CD4-positive, alpha-beta T cell treated with Interleukin-17A for 1 hour (primary cell): ENCODE results near the gene FPGS.
A peak's percentile ranks its signal among the peaks of the same experiment; 100 is the strongest.
"Not testable (repeated sequence)": the region's sequence is repeated elsewhere in the genome, so short reads cannot be mapped to it uniquely, and the experiment has no call there.

Experiments used
- DNase-seq: peaks from one replicate; pipeline ENCODE4 v3.0.0-alpha.2; 2020

The FPGS gene

DNA sequence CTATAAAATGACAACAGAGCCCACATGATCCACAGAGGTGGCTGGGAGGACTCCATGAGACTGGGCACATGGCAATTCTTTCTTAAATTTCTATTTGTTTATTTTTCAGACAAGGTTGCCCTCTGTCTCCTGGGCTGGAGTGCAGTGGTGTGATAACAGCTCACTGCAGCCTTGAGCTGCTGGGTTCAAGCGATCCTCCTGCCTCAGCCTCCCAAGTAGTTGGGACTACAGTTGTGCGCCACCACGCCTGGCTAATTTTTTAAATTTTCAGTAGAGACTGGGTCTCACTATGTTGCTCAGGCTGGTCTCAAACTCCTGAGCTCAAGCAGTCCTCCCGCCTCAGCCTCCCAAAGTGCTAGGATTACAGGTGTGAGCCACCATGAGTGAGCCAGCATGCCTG lies 42.9 kb downstream of the FPGS start:
- not testable (repeated sequence) for DNase-seq

DNA sequence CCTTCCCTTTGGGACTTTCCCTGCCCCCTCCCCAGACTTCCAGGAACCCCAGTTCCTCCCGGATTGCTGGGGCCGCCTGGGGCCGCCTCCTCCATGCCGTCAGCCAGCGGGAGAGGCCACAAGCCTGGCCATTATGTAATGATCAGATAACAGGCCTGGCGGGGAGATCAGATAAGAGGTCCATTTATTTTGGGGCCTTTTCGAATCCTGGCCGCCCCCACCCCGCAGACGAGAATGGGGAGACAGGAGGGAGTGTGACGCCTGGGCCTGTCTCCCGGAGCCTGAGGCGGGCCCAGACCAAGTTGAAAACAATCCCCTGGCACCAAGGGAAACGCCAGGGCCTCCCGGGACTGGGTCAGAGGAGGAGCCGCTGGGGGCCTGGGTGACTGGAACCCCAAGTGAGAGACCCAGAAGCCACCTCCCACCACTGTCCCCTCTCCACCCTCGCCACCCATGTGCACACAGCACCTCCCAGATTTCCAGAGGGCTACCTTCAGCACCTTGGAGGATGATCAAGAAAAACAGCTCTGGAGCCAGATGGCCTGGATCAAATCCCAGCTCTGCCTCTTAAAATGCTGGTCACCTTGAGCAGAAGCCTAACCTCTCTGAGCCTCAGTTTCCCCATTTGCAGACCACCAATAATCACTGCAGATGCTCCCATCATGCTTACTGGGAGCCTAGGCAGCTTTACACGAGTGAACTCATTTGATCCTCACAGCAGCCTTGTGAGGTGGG lies 43.9 kb downstream of the FPGS start:
- no peak for DNase-seq

DNA sequence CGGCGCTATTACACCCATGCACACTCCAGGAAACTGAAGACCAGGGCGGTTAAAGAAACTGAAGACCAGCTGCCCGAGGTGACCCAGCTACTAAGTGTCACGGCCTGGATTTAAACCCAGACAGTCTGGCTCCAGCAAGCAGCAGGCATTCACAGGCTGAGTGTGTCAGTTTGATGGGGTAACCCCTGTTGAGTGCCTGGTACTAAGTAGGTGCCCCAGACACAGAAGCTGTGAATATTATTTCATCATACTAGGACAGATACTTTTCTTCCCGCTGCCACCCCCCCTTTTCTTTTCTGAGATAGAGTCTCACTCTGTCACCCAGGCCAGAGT lies 44.5 kb downstream of the FPGS start:
- no peak for DNase-seq

DNA sequence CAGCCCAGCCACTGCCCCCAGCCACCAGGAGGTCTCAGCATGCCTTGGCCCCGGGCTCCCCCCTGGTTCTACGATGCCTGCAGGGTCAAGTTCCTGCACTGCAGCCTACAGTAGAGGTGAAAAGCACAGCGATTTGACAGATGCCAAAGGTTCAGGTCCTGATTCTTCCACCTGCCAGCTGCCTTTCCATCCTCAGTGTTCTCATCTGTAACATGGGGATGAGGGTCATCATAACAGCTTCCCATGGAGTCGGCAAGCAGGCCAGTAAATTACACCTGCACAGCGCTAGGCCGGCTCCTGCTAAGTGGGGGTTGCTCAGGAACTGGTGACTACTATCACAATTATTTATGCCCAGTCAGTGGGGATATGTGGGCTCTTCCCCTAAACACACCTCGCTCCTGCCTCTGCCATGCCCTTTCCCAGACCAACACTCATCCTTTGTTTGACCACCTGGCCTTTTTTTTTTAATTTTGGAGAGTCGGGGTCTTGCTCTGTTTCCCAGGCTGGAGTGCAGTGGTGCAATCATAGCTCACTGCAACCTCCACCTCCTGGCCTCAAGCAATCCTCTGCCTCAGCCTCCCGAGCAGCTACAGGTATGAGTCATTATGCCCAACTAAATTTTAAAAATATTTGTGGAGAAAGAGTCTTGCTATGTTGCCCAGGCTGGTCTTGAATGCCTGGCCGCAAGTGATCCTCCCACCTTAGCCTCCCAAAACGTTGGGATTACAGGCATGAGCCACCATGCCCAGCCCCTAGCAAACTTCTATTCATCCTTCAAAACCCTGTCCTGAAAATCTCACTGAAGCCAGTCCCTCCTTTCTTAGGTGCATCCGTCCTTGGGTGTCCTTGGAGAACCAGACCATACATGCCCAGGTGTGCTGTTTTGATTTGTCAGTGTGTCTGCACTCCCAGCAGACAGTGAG lies 45.4 kb downstream of the FPGS start:
- DNase-seq = no peak

DNA sequence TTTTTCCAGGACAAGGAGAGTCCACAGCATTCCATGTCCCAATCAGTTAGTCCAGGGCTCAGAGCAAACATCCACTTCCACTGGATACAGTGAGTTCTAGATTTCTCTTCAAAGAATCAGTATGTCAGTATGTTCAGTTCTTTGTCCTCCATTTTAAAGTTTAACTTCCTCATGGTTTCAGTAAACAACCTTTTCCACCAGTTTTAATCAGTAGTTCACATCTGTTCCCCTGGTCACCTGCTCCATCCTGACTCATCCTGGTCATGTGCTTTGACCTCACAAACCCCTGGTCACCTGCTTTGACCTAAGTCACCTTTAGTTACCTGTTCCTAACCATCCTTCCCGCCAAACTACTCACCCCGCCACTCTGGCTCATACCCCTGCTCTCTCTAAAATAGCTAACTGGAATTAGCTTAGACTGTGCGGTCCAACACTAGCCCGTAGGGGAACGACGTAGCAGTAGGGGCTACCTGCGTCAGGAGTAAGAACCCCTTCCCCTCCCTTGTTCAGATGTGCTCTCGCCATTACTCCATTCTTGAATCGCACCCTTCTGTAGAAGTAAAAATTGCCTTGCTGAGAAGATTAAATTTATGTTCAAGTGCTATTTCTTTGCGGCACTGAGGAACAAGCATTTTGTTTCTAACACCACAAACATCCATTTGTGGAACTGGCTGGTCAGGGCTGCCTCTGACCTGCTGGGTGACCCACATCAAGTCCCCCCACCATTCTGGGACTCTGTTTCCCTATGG lies 46.2 kb downstream of the FPGS start:
- no peak for DNase-seq

DNA sequence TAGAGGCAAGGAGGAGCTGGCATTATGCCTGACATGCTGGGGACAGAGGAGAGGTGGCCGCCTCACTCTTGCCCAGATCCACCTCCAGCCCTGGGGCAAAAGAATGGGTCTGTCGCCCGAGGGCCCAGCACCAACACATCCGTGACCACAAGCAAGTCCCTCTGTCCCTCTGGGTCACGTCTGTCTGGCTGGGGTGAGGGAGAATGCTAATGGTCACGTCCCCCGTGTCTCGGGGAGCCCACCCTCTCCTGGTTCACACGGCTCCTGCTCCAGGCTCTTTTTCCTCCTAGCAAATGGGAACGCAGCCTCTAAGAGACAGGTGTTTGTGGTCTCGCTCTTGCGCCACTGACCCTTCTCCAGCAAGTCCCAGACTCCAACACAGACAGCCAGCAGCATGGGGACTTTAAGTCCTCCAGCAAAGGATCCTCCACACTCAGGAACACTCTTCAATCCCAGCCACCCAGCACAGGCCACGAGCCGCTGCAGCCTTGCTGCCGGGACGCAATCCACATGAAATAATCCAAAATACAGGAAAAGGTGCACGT lies 47.7 kb downstream of the FPGS start:
- DNase-seq = no peak

DNA sequence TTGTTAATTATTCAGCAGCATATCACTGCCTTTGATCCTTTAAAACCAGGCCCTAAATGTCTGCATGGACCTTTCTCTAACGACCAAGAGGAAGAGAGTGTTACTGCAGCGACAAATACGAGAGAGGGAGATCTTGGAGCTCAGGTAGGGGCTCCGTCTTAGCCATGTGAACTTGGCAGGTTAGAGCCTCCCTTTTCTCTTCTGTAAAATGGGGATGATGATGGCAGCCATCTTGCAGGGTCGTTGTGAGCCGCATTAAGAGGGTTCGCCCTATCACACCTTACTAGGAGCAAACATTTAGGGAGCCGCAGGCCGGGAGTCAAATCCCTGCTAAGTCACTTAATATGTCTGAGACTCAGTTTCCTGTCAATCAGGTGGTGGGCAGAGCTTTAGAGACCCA lies 50.1 kb downstream of the FPGS start:
- DNase-seq = no peak

DNA sequence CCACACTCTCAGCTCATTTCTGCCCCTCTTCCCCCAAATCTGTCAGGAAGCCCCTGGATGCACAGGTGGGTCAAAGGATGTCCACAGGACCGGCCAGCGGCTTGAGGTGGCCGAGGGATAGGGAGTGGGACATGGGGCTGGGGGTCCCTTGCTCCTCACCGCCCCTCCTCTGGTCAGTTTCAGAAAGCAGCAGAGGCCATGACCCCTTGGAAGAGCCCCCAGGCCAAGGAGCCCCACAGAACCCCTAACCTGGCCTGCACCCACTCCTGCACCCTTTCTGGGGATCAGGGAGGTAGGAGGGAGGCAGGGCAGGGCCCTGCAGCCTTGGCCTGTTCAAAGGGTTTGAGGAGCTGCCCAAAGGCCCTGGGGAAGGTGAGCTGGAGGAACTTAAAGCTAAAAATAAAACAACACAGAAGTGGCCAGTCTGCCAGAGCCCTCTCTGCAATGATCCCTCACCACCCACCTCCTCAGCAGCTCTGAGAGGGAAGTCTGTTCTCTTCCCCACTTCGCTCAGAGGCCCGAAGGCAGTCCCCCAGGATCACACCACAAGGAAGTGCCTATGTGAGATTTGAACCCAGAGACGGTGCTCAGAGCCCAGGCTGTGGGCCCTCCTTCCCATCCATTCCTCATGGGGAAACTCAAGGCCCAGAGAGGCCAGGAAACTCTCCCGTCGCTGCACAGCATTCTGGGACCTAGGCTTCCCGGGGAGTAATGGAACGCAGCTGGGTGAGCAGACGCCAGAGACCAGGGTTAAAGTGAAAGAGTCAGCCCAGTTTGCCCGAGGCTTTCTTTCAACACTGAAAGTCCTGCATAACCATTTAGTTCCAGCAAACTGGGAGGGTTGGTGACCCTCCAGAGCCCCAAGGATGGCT lies 50.9 kb downstream of the FPGS start:
- DNase-seq = no peak

DNA sequence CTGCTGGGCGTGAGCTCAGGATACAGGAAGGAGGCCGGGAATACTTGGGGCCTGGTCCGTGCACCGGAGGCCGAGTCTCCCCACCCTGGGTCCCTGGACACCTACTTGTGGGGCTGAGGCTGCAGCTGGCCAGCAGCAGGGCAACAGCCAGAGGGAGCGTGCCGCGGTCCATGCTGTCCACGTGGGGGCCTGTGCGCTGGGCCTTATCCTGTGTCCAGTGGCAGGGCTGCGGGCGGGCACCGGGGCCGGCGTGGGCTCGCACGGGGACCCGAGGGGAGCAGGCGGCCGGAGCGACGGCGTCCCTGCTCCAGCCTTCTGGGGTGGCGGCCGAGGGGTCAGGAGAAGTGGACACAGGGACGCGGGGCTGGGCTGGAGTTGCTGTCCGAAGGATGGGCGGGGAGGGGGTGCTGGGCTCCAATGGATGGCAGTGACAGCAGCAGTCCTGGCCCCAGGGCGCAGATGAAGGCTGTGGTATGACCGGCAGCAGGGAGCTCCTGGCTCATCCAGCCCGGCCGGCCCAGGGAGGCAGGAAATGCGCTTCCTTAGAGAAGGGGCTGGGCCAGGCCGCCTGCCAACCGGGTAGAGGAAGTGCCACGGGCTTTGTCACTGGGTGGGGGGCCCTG lies 51.6 kb downstream of the FPGS start, which contains the start of gene ENG:
Gene ENG, minus strand, starts transcription at position 475 of the 623 bp plus-strand sequence. Its CDS starts 303 bp downstream, at position 172.
- DNase-seq = no peak

DNA sequence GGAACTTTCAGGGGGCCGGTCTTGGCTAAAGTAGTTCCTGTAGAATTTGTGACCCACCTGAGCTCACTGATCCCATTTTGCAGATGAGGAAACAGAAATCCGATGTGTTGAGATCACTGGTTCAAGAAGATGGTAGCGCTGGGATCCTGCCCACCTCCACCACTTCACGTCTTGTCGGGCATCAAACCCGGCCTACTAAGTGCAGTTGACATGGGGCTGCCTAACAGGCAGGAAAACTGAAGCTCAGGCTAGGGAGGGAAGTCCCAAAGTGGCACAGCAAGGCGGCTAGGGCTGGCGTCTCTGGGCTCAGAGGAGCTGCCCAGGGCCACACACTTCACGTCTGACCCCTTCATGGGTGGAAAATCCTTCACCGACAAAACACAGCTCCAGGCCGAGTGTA lies 52.3 kb downstream of the FPGS start:
- no peak for DNase-seq

DNA sequence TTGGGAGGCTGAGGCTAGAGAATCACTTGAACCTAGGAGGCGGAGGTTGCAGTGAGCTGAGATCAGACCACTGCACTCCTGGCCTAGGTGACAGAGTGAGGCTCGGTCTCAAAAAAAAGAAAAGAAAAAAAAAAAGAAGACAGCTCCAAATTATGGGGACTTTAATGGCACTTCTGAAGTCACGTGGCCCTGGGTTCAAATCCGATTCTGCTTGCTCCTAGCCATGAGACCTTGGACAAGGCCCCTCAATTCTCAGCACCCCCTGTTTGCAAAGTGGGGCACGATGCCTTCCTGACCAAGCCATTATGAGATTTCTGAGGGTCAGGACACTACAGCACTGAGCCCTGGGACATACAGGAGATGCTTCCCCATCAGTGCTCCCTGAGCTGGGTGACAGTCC lies 52.8 kb downstream of the FPGS start:
- no peak for DNase-seq

DNA sequence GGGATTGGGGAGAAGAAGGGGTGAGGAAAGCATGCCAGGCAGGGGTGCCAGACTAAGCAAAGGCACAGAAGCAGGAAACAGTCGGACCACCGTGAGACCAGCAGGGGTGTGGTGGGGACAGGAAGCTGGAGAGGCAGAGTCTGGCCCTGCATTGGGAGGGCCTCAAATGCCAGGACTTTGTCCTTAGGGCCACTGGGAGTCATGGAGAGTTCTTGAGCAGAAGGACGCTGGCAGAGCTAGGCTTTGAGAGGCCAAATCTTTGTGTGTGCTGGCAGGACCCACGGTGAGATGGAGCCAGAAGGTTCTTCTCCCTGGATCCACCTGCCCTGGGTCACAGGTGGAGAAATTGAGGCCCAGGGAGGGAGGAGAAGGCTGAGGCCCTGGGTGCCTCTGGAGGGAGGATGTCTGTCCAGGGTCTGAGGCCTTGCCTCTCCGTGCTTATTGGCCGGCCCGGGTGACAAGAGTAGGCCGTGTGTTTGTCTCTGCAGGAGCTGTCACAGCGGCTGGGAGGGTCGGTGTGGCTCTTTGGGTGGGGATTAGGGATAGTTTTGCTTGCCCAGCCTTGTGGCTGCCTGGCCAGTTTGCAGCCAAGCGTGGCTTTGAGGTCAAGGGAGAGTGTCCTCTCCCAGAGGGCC lies 53.5 kb downstream of the FPGS start:
- DNase-seq = no peak

DNA sequence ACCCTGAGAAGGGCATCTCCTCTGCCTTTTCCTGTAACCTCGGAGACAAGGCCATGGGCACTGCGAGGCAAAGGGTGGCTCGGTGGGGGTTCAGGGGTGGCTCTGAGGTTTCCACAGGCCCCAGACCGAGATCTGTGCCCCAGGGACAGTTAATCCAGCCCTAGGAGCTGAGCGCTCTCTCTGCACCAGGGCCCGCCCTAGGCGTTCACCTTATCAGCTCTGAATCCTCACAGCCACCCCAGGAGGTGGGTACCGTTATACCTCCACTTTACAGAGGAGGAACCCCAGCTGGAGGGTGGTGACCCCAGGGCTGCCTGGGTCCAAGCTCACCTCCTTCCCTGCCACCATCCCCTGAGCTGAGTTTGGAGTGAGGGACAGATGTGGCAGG lies 54.0 kb downstream of the FPGS start:
- no peak for DNase-seq

DNA sequence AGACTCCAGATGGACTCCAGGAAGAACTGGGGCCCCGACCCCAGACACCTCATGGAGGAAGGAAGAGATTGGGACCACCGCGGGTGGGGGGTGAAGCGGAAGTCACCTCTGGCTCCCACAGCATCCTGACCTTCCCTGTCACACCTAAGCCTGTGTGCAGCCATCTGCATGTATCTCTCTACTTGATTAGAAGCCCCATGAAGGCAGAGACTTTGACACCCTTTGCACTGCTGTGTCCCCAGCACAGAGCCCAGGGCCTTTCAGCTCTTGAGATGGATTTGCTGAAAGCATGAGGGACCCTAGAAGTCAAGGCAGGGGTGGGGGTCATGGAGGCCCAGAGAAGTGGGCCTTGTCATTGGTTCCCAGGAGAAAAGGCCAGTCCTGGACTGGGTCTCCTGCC lies 54.6 kb downstream of the FPGS start:
- no peak for DNase-seq

DNA sequence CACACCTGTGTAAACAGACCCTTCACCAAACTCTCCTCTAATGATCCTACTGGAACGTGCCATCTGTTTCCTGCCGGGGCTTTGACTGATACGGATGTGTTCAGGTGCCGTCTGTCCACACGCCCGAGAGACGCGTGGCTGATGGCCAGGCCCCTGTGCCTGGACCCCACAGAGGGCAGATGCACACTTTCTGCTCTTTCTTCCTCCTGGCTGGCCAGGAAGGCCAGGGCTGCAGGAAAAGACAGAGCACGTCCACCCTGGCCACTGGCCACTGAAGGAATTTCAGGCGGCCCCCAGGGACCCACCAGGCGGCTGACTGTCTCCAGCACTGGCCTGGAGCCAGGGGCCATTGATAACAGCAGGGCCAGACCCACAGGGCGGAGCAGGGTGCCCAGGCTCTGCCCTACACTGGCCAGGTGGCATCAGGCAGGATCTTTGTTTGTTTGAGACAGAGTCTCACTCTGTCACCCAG lies 55.4 kb downstream of the FPGS start:
- DNase-seq = no peak

DNA sequence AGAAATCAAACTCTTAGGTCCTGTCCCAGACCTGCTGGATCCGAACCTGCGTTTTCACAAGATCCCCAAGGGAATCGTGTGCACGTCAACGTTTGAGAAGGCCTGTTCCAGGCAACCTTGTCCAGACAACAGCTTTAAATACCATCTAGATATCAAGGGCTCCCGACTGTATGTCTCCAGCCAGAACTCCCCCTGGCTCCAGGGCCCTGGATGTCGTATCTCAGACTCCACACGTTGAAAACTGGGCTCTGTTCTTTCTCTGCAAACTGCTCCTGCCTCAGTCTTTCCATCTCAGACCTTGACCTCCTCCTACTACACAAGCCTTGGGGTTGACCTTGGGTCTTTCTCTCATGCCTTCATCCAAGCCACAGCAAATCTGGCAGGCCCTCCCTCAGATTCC lies 57.6 kb downstream of the FPGS start:
- DNase-seq = no peak

DNA sequence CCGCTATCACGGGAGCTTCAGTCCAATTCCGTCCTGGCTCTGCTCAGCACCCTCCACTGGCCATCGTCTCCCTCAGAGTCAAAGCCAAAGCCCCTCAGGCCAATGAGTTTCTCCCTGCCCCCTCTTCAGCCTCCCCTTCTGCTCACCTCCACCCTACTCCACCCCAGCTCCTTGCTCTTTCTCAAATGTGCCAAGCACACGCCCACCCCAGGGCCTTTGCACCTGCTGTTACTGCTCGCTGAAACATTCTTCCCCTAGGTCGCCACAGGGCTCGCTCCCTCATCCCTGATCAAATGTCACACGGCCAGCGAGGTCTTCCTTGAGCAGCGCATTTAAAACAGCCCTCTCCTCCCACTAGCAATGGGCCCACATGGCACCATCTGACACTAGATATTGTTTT lies 58.1 kb downstream of the FPGS start:
- no peak for DNase-seq

DNA sequence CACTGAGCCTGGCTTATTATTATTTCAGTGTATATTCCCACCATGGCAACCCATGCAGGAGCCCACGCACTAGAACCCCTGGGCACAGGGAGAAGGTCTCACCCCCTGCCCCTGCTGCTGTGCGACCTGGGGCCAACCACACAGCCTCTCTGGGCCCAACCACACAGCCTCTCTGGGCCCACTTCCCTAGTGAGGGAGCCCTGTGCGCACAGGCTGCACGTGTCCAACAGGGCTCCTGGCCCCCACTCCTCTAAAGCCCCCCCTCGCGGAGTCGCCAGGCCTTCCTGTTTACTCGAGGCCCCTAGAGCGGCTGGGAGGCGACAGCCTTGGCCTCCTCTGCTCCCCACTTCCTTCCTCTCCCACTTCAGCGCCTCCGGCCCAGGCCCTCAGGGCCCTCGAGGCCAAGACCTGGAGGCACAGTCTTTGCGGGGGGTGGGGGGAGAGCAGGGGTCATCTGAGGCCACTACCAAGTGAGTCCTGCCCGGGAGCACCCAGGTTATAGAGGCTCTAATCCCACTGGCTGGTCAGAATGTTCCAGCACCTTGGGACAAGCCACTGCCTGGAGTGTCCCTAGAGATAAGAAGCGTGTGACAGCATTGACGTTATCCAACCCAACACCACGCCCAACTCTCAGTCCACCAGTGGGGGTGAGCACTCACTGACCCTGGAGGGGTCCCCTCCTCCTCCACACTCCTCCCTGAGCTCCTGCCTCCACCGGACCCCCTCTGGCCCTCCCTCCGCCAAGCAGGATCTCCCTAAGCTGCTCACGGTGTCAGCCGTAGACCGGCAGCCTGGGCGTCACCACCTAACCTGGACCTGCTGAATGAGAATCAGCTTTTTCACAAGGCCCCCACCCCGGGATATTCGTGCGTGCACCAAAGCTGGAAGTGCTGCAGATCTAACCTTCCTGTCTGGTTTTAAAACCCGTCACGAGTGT lies 59.7 kb downstream of the FPGS start:
- peak; percentile 65 for DNase-seq

DNA sequence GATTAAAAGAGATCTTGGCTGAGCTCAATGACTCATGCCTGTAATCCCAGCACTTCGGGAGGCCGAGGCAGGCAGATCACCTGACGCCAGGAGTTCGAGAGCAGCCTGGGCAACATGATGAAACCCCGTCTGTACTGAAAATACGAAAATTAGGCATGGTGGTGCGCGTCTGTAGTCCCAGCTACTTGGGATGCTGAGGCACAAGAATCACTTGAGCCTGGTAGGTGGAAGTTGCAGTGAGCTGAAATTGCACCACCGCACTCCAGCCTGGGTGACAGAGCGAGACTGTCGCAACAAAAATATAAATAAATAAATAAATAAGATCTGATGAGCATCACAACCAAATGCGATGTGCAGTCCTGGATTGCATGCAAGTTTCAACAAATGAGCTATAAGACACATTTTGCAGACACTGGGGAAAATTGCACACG lies 60.5 kb downstream of the FPGS start:
- DNase-seq = no peak
